NB4 (cell line): ENCODE data around the gene SLC37A1.

Experiments used
- POLR2A ChIP-seq: IDR thresholded peaks from 2 replicates; pipeline ENCODE4 v1.6.1; 2011; ENCODE audit warnings: mild to moderate bottlenecking; ENCODE audit not compliant: insufficient read length; ENCODE audit errors: extremely low read depth
- TF ChIP-seq, protein P1 (sequence below): IDR thresholded peaks from one replicate; pipeline ENCODE4 v1.5.1; 2012; ENCODE audit warnings: low read depth, low read length

DNA sequence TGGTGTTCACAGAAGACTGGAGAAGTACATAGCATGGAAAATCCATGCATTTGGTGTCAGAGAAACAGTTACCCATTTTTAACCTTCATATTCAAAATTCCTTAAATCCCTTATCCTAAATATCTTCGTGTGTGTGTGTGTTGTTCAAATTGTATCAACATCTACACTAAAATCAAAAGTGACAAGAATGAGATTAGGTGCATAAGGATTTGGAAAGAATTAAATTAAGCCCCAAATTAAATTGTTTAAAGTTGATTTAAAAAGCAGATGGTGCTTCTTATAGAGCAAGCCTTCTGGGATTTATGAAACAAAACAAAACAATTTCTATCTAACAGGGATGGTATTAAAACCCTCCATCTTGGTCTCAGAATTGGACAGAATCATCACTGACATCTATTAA, 22.3 kb upstream of the SLC37A1 start:
- TF ChIP-seq, protein P1, sequence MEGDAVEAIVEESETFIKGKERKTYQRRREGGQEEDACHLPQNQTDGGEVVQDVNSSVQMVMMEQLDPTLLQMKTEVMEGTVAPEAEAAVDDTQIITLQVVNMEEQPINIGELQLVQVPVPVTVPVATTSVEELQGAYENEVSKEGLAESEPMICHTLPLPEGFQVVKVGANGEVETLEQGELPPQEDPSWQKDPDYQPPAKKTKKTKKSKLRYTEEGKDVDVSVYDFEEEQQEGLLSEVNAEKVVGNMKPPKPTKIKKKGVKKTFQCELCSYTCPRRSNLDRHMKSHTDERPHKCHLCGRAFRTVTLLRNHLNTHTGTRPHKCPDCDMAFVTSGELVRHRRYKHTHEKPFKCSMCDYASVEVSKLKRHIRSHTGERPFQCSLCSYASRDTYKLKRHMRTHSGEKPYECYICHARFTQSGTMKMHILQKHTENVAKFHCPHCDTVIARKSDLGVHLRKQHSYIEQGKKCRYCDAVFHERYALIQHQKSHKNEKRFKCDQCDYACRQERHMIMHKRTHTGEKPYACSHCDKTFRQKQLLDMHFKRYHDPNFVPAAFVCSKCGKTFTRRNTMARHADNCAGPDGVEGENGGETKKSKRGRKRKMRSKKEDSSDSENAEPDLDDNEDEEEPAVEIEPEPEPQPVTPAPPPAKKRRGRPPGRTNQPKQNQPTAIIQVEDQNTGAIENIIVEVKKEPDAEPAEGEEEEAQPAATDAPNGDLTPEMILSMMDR, result no peak
- no peak for TF ChIP-seq POLR2A
